ENCODE measurements around the gene PABPN1.

Gene PABPN1

DNA sequence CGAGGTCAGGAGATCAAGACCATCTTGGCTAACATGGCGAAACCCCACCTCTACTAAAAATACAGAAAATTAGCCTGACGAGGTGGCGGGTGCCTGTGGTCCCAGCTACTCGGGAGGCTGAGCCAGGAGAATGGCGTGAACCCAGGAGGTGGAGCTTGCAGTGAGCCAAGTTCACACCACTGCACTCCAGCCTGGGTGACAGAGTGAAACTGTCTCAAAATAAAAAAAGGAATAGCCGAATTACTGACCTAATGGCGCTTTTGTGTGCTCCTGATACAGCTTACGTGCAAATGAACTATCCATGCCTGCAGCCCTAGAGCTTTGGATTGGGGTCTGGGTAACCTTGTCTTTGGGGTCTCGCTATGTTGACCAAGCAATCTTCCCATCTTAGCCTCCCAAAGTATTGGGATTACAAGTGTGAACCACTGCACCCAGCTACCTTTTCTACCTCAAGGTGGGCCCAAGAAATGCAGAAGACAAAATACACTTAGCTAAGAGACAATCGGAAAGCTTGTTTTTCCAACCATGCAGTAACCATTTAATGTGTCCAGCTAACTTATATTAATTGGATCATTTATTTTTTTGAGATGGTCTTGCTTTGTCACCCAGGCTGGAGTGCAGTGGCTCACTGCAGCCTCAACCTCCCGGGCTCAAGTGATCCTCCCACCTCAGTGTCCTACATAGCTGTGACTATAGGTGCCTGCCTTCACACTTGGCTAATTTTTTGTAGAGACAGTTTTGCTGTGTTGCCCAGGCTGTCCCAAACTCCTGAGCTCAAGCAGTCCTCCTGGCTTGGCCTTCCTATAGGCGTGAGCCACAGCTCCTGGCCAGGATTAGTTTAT is 5.5 kb downstream of the PABPN1 start:
- no peak for DNase-seq (ENCODE audit: low read depth in 1 of 2, low spot score in 1 of 2)

DNA sequence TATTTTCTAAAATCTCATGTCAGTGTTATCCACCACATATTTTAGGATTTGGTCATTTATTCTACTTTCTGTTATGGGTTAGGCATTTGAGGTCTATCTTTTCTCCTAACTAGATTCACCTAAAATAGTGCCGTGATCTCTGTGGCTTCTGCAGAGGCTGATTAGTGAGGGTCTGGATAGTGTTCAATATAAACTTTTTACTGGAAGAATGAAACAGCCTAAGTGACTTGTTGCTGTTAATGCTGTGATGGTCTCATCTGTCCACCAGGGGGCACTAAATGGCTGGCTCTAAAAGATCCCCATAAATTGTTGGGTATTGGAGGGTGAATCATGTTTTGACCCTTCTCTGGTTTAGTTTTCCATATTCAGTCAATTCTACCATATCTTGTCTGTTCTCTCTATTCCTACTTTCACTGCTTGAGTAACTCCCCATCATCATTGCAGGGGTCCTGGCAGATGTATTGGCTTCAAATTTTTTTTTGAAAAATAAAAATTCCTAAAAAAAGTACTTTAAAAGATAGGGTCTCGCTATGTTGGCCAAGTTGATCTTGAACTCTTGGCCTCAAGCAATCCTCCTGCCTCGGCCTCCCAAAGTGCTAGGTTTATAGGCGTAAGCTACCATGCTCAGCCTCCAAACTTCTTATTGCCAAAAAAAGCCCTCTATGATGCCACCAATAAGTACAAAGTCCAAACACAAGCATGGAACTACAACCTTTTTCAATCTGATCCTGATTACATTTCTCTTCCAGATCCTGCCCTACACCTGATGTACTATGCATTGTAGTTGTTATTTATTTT is 6.9 kb downstream of the PABPN1 start:
- peak in 1 of 2 donors; percentile 25 for DNase-seq (ENCODE audit: low read depth in 1 of 2, low spot score in 1 of 2)

DNA sequence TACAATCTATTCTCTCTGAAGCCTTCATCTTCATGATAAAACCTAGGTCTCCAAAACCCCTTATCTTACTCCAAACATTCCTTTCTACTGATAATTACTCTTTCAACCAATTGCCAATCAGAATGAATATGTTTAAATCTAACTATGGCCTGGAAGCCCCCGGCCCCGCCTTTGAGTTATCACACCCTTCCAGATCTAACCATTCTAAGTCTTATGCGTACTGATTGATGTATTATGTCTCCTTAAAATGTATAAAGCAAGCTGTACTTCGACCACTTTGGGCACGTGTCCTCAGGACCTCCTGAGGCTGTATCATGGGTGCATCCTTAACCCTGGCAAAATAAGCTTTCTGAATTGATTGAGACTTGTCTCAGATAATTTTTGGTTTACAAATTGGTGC is 14.4 kb downstream of the PABPN1 start:
- no peak for DNase-seq (ENCODE audit: low read depth in 1 of 2, low spot score in 1 of 2)

DNA sequence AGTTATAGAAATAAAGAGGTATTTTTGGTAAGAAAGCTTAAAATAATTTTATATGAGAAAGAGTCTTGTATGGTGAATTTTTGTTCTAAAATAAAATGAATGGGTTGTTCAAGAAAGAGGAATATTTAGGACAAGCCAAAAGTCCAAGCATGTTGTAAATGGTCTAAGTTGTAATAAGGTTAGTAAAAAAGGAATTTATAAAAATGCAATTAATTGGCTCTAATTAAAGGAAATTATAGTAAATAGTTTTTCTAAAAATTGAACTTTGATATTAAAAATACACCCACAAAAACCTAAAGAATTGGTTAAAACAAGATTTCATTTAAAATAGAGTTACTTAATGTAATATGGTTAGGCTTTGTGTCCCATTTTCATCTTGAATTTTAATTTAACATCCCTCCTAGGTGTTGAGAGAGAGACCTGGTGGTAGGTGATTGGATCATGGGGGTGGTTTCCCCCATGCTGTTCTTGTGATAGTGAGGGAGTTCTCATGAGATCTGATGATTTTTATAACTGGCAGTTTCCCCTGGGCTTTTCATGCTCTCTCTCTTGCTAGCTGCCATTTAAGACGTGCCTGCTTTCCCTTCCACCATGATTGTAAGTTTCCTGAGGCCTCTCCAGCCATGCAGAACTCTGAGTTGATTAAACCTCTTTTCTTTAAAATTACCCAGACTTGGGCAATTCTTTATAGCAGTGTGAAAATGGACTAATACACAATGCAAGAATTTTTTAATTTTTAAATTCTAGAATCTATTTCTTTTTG is 18.4 kb downstream of the PABPN1 start:
- DNase-seq (ENCODE audit: low read depth in 1 of 2, low spot score in 1 of 2), result no peak

DNA sequence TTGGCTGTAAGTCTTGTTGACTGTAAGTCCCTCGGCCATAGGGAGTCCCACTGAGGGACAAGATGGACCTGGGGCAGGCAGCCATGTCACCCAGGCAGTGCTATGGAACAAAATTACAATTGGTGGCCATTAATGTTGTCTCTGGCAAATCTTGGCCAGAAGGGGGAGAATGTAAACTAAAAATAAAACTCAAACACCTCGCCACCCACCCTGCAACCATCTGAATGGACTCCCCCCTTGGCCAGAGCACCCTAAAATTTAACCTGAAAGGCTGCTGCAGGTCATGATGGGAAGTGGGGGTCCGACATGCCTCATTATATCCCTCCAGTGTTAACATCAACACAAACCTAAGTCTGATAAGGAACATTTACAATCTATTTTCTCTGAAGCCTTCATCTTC is 23.2 kb downstream of the PABPN1 start:
- DNase-seq (ENCODE audit: low read depth in 1 of 2, low spot score in 1 of 2), result no peak

DNA sequence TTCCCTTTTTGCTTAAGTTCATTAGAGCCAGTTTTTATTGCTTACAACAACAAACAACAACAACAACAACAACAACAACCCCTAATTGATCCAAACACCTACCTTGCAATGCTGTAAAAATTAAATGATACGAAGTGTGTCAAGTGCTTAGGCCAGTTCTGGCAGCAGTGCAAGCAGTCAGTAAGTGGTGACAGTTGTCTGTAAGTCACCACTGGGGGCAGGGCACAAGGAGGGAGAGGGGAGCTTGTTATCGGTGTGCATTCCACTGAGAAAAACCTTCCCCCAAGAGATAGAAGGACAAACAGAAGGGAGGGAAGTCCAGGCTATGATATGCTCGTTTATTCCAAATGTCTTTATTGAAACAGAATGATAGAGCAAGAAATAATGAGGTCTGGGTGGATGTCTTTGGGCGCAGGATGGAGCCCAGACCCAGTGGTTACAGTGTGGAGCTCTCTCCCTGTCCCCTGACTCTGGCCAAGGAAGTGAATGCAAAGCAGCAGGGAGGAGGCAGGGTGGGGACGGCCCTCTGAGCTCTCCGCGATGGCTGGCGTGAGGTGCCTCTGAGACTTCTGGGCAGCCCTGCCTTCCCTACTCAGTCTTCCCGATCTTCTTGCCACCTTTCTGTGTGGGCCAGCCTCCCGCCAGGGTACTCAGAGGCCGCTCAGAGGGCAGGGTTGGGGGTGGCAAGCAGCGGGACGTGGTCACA is 24.9 kb downstream of the PABPN1 start:
- no peak for DNase-seq (ENCODE audit: low read depth in 1 of 2, low spot score in 1 of 2)

DNA sequence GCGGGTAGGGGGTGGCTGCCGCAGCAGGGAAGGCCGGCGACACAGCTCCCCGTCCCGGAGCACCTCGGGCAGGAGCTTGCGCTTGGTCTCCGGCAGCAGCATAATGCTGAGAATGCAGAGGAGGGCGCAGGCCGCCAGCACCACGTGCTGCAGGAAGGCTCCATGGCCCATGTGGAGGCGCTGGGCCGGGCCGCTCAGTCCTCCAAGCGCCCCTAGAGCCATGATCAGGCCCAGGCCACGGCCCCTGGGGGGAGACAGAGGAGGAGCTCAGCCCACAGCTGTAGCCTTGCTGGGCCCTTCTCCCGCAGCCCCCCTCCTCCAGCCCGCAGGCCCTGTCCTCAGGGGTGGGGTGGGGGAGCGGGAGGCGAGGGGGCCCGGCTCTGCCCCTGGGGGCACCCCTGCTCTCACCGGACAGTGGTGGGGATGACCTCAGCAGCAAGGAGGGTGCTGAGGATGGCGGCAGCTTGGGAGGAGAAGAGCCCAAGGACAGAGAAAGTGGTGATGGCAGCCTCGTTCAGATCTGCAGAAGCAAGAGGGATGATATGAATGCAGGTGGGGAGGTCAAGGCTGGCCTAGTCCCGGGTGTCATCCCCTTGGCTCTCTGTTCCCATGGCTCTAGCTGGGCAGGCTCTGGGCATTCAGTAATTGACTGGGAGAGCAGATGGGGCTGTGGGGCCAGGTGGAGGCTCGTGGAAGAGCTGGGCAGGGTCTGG is 25.6 kb downstream of the PABPN1 start:
- no peak for DNase-seq (ENCODE audit: low read depth in 1 of 2, low spot score in 1 of 2)

DNA sequence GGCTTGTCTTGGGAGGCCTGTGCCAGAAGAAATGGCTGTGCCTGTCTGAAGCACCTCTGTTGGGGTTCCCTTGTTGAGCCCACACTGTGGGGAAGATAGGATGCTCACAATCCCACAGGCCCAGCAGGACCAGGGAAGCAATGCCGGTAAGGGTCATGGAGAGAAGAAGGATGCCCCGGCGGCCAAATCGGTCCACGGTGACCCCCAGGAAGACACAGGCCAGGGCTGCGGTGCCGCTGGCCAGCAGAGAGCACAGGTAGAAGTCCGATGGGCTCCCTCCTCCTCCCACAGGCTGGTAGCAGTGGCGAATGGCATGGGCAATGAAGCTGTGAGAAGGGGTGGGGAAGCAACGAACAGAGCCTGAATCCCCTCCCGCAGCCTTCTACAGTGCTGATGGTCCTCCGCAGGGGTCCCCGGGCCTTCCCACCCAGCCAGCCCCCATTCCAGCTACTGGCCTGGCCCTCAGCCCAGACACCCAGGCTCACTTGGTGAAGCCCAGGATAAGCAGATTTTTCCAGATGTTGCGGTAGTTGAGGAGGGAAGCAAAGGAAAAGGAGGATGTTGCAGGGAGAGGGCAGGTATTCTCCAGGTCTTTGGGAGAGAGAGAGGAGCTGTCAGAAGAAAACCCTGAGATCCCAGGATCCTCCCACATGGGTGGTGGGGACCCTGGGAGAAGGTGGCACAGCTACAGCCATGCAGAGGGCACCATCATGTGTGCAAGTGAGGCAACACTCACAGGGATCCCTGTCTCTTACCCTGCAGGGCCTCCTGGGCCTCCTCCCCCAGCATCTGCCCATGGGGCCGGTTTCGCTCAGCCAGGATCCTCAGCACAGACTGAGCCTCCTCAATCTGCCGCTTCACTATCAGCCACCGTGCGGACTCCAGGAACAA is 26.4 kb downstream of the PABPN1 start:
- DNase-seq (ENCODE audit: low read depth in 1 of 2, low spot score in 1 of 2), result no peak

DNA sequence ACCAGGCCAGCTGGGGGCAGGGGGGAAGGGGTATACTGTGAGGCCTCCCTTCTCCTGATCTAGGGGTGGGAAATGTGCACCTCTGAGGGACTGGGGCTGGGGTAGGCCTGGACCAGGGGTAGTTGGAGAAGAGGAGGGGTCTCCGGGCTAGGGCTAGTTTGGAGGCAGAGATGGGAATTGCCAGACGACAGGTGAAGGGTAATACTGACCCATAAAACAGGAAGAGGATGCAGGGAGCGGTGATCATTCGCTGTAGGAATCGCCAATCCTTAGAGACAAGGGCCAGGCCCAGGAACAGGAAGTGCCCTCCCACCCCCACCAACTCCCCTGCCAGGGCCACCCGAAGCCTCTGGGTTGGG is 27.0 kb downstream of the PABPN1 start:
- DNase-seq (ENCODE audit: low read depth in 1 of 2, low spot score in 1 of 2), result no peak

DNA sequence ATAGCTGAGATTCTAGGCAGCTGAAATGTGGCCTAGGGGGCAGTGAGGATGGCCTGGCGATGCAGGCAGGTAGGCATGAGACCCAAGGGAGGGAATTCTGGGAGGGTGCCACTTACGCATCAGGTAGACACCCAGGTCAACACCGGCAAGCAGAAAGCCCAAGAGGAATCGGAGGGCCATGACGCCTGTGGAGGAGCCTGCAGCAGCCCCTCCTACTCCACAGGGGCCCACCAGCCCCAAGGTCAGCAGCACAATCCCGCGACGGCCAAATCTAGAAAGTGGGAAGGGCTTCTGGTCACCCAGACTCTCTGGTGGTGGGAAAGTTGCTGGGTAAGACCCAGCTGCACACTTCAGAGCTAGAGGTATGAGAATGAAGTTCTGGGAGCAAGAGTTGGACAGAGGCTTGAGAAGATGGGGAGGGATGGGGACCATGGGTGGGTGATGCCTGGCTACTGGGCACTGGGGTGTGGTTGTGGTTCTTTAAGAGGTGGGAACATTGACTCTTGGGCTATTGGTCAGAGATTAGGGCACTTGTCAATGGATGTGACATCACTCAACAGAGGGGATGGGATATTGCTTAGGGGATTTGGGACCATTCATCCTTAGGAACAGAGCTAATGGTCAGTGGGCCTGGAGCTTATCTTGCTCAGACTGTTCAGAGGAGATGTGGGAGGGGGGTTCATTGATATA is 28.0 kb downstream of the PABPN1 start:
- DNase-seq (ENCODE audit: low read depth in 1 of 2, low spot score in 1 of 2), result no peak

DNA sequence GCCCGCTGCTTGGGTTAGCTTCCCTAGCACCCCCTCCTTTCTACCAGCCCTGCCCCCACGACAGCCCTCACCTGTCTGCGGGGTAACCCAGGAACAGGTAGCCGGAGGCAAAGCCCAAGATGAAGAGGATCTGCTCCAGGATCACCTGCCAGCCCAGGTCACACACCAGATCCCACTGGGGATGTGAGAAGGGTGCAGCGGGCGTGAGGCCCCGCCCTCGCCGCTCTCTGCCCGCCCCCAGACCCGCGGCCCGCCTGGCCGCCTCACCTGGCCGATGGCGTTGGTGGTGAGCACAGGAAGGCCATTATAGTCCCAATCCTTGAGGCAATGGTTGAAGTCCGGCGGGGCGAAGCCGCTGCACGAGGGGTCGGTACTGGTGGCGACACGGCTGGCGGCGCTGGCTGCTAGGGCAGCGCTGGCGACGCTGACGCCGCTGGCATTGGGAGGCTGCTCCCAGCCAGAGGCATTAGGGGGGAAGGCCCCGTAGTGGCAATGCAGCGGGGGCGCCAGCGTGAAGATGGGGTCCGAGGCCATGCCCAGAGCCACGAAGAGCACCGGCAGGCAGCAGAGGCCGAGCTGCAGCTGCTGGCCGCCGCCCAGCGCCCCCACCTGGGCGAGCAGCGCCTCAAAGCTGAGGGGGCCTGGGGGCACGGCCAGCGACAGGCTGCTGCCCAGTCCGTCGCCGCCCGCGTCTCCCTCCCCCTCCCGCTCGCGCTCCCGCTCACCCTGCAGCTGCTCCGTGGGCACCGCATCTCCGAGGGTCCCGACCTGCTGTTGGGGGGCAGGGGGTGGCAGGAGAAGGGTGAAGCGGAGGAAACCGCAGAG is 30.6 kb downstream of the PABPN1 start:
- no peak for DNase-seq (ENCODE audit: low read depth in 1 of 2, low spot score in 1 of 2)

DNA sequence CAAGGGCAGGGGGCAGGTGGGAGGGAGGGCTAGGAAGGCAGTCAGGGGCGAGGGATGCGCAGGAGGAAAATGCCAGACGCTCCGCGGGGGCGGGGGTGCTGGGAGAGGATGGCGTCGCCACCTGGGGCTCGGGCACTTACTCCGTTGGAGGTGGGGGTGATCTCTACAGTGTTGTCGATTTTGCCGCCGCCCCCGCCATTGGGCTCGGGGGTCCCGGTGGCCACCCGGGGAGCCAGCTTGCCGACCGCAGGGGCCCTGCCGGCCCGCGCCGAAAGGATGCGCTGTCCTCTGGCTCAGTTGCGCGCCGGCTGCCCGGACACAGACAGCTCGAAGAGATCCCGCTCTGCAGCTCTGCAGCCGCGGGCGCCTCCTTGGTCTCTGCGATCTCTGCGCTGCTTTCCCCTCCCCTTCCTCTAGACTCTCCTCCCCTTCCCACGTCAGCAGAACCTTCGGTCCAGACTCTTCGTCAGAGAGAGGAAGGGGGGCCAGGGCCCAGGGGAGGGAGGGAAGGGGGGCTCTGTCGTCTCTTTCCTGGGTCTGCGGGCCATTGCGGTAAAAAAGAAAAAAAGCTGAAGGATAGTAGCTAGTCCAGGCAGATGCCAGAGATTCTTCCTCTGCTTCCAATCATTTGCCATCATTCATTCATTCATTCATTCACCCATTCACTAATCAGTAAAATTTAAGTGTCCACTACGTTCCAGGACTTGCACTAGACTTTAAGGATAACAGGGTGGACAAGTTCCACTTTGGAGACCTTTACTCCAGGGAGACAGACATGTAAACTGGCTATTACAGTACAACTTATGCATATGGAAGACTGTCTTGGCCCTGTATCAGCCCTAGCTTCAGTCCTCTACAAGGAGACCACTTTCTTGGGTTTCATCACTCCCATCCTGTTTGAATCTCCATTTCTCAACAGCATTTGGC is 31.5 kb downstream of the PABPN1 start, which contains the start of gene SLC22A17:
Gene SLC22A17, minus strand, starts transcription at position 382 of the 927 bp plus-strand sequence.
- peak; percentile 10 to 21 for DNase-seq (ENCODE audit: low read depth in 1 of 2, low spot score in 1 of 2)

DNA sequence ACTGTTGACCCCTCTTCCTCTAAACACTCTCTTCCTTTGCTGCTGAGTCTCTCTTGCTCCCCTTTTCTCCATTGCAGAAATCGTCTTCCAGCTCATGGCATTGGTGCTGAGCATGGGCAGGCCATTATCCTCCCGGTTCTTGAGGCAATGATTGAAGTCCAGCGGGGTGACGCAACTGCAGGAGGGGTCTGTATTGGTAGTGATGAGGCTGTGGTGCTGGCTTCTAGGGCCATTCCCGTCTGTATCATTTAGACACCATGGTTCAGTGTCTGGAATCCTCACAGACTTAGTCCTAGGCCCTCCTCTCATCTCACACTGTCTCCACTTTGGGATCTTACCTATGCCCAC is 32.1 kb downstream of the PABPN1 start:
- DNase-seq (ENCODE audit: low read depth in 1 of 2, low spot score in 1 of 2), result no peak

DNA sequence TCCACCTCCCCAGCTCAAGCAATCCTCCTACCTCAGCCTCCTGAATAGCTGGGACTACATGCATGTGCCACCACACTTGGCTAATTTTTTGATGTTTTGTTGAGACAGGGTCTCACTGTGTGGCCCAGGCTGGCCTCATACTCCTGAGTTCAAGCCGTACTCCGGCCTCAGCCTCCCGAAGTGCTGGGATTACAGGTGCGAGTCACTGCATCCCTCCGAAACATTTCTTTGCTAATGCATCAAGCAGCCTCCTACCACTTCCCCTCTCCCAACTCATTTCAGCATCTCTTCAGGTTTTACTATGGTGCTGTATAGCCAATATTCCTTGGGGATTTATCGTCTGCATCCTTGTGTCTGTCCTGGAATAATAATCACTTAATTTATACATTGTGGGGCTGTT is 33.7 kb downstream of the PABPN1 start:
- no peak for DNase-seq (ENCODE audit: low read depth in 1 of 2, low spot score in 1 of 2)

DNA sequence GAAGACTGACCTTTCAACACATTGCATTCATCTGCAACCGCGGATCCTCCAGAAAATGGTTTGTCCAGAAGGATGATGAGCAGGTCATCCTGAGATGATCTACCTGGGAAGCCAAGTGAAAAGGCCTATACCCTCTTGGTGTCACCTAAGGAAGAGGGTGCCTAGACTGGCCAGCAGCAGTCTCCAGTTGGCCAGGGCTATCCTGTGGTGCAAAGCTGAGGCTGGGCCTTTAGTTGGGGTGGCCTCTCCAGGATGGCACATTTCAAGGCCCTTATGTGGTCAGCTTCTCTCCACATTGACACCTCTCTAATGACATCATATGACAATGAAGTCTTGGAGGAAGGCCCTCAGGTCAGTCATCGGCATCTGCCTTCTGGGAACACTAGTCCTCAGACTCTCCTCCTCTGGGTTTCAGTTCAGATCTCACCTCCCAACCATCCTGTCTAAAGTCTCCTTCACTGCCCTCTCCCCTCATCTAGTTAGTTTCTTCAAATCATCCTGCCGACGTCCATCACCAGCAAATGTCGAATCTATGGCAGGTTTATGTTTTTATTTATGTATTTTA is 34.7 kb downstream of the PABPN1 start:
- no peak for DNase-seq (ENCODE audit: low read depth in 1 of 2, low spot score in 1 of 2)

DNA sequence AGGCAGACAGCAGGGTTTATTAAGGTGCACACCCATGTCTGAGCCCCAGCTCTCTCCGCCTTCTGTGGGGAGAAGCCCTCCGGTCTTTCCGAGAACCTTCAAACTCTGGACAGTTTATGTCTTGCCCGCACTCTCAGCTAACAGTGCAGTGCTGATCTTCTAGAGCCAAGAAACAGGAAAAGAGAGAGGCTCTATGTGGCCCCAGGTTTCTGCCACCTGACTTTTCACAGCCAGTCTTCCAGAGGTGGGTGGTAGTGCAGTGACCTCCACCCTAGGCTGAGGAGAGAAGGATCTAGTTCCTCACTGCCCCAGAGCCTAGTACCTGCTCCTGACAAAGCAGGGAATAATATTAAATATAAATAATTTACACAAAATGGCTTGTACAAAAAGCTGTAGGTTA is 35.4 kb downstream of the PABPN1 start:
- no peak for DNase-seq (ENCODE audit: low read depth in 1 of 2, low spot score in 1 of 2)

DNA sequence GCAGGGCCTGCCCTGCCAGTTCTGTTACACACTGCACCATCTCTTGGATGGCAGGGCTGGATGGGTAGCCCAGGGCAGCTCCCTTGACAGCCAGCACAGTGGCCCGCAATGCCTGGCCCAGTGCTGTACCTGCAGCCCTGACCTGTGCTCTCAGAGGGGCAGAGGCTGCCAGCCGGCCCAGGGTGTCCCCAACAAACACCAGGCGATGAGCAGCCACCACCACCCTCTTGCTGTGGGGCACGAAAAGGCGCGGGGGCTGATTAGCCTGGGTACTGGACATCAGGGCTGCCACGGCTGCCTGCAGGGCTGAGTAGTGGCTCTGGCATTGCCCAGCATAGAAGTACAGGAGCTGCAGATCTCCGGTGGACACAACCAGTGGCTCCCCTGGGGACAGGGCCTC is 36.0 kb downstream of the PABPN1 start:
- DNase-seq (ENCODE audit: low read depth in 1 of 2, low spot score in 1 of 2), result no peak

Data from stimulated activated CD4-positive, alpha-beta T cell treated with anti-CD3 and anti-CD28 coated beads, Interleukin-15, amount 100 ng/mL, for 1 hour (primary cell).